Heart right ventricle (tissue), 16 donors: ENCODE results near the gene HOXB4. TPM values are rescaled to one million over a fixed set of nuclear protein-coding genes. Genes with fewer than 3 reads are reported as not detected.

Source experiments
- ATAC-seq, 8 donors: fragments of 200-7000 bp; cut with Tn5 transposase; one replicate each; pipeline ENCODE4 v1.9.1; 2020; ENCODE audit warnings: mild to moderate bottlenecking in 8 of 8, moderate library complexity in 8 of 8, moderate number of reproducible peaks in 1 of 8
- DNase-seq, 2 donors: peaks; one replicate each; pipeline ENCODE4 v3.0.0-alpha.2; 2020
- H3K27ac ChIP-seq, 10 donors: fragments of 200-600 bp; sonication (generic) in 2 of 10; one replicate each; pipeline versions ENCODE4 v1.5.0 to v1.8.0; 2020 to 2022; ENCODE audit warnings: mild to moderate bottlenecking in 3 of 10
- H3K27me3 ChIP-seq, 7 donors: fragments of 200-600 bp; one replicate each; pipeline ENCODE4 v1.8.0; 2021 to 2022; ENCODE audit warnings: mild to moderate bottlenecking in 2 of 7
- H3K36me3 ChIP-seq, 9 donors: fragments of 200-600 bp; sonication (generic) in 1 of 9; one replicate each; pipeline versions ENCODE4 v1.5.0 to v1.8.0; 2020 to 2022; ENCODE audit warnings: mild to moderate bottlenecking in 2 of 9
- H3K4me1 ChIP-seq, 9 donors: fragments of 200-600 bp; sonication (generic) in 1 of 9; one replicate each; pipeline versions ENCODE4 v1.5.0 to v1.8.0; 2020 to 2022; ENCODE audit warnings: mild to moderate bottlenecking in 4 of 9
- H3K4me3 ChIP-seq, 10 donors: fragments of 200-600 bp; sonication (generic) in 2 of 10; one replicate each; pipeline versions ENCODE4 v1.5.0 to v1.8.0; 2020 to 2022; ENCODE audit warnings: mild to moderate bottlenecking in 7 of 10, moderate library complexity in 2 of 10
- H3K9me3 ChIP-seq, 11 donors: fragments of 200-600 bp in 10 of 11; sonication (generic) in 2 of 11; one replicate each; pipeline versions ENCODE4 v1.5.0 to v1.8.0; 2013 to 2022; ENCODE audit warnings: mild to moderate bottlenecking in 2 of 11, control low read depth in 1 of 11, moderate library complexity in 1 of 11
- WGBS, 2 donors: extraction: QIAGEN DNeasy Blood & Tissue Kit; methylation state at CpG; one replicate each; pipeline ENCODE4 v1.1.7; 2013; ENCODE audit warnings: inconsistent platforms in 1 of 2; 5-methylcytosine and 5-hydroxymethylcytosine counted together
- intact Hi-C, 10 donors: fragments of 100-400 bp; cut with DNase I; formaldehyde crosslinking; loops; one replicate each; pipeline versions ENCODE4 v1.11.1 to v1.14.2; 2022
- polyA plus RNA-seq, 2 donors: library from polyadenylated mRNA; stranded (reverse); fragments of 200-250 nt; gene quantifications; one replicate each; pipeline ENCODE4 v1.2.3, GENCODE V29; 2013
- total RNA-seq, 10 donors: library from RNA; stranded (reverse); fragmentation: NEBNext Ultra II Directional in 3 of 10; extraction: Animal tissue kit (Norgen Biotek cat#: 25700) in 3 of 10; gene quantifications; one replicate each; pipeline versions ENCODE4 v1.2.1 to v1.2.4, GENCODE V29; 2021 to 2023
- TF ChIP-seq, protein P1 (sequence below), 9 donors: fragments of 200-600 bp; sonication (generic) in 2 of 9; IDR thresholded peaks; one replicate each; pipeline versions ENCODE4 v1.5.0 to v1.8.0; 2021 to 2022; ENCODE audit warnings: antibody characterized with exemption in 9 of 9, mild to moderate bottlenecking in 5 of 9, moderate library complexity in 1 of 9
- donor health status: Arrhythmogenic right ventricular cardiomyopathy.
- donor health status: ischemic (EF 13 %, LVEDD 7.1; RV severe dilation, severe dysfunction).
- donor health status: healthy with polysubstance abuse.
- donor health status: DM: no; HTN: yes; CAD: no.
- donor health status: DM: no; HTN: no; CAD: no.
- donor health status: ischemic (EF 25% LVEDD 6.9; RV normal size, moderate dysfunction).
- donor health status: ischemic (EF 25% LVEDD 5.7; RV mildly dilated, moderate dysfunction).
- donor health status: healthy.
- donor health status: DM: yes; HTN: yes; CAD: no.
- donor health status: Ischemic cardiomyopathy.
- donor health status: ischemic (EF 35%, LVEDD 5.7; RV mildly dilated, moderate dysfunction).
- donor health status: nonischemic (EF 11% LVEDD 7.7; RV severe dilation, severe dysfunction).
- donor health status: DM: yes; HTN: yes; CAD: no.
- donor health status: PGD.
- donor health status: ischemic (EF 29% LVEDD 5.4; RV normal size, mild dysfunction).
- donor health status: nonischemic (EF 23%, LVEDD 6.1; RV moderate dilation, normal function).

Gene HOXB4
- total and polyA plus RNA-seq, 12 donors, result 0.14 to 1.6 (median 0.32) TPM; not detected in 1

GRCh38 chr17:48597528-48597777 is 19.3 kb upstream of the HOXB4 start:
- no peaks in the 10 kb centered on the region for H3K36me3 ChIP-seq
- ATAC-seq (peak in 1 of 8 donors; percentile 33), DNase-seq (no peak)
- WGBS, 2 donors, result 2 to 3% methylated on average over 15 to 16 of the region's 16 CpGs
- no peaks in the 10 kb centered on the region for H3K9me3 ChIP-seq
- H3K4me3 ChIP-seq, result peak overlapping the region; percentile 24 to 56 (median 40)
- H3K27me3 ChIP-seq, result peaks cover 69 to 100% (median 98%) of the 10 kb centered on the region in 7 donors
- intact Hi-C loops, result loop anchor here in 3 of 10 donors (10.0 kb wide), 2 partner anchors 253 to 263 kb away; no protein-coding TSS in a partner anchor
- H3K4me1 ChIP-seq, result peaks cover 3 to 55% (median 25%) of the 10 kb centered on the region in 9 donors
- TF ChIP-seq, protein P1, sequence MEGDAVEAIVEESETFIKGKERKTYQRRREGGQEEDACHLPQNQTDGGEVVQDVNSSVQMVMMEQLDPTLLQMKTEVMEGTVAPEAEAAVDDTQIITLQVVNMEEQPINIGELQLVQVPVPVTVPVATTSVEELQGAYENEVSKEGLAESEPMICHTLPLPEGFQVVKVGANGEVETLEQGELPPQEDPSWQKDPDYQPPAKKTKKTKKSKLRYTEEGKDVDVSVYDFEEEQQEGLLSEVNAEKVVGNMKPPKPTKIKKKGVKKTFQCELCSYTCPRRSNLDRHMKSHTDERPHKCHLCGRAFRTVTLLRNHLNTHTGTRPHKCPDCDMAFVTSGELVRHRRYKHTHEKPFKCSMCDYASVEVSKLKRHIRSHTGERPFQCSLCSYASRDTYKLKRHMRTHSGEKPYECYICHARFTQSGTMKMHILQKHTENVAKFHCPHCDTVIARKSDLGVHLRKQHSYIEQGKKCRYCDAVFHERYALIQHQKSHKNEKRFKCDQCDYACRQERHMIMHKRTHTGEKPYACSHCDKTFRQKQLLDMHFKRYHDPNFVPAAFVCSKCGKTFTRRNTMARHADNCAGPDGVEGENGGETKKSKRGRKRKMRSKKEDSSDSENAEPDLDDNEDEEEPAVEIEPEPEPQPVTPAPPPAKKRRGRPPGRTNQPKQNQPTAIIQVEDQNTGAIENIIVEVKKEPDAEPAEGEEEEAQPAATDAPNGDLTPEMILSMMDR (IDR thresholded peaks at IDR 0.05), result no peak
- H3K27ac ChIP-seq, result peak overlapping the region in 5 of 10 donors; percentile 3 to 71 (median 34)

- Histone ChIP-seq H3K4me1 (peaks cover 3 to 55% (median 22%) of the 10 kb centered on the region in 9 donors), H3K36me3 (no peaks in the 10 kb centered on the region), H3K27ac (peak overlapping the region in 2 of 10 donors; percentile 34 to 71), H3K4me3 (peak overlapping the region; percentile 24 to 56 (median 40)), H3K27me3 (peaks cover 69 to 100% (median 98%) of the 10 kb centered on the region in 7 donors), H3K9me3 (no peaks in the 10 kb centered on the region)
- ATAC-seq (no peak), DNase-seq (no peak)
- TF ChIP-seq, protein P1 (IDR thresholded peaks at IDR 0.05), result no peak
- intact Hi-C loops, result loop anchor here in 3 of 10 donors (10.0 kb wide), 2 partner anchors 252 to 262 kb away; no protein-coding TSS in a partner anchor
- WGBS, 2 donors, result 7 to 9% methylated on average over 23 to 26 of the region's 26 CpGs
Observed at GRCh38 chr17:48596735-48597527, 18.8 kb upstream of the HOXB4 start.

DNA sequence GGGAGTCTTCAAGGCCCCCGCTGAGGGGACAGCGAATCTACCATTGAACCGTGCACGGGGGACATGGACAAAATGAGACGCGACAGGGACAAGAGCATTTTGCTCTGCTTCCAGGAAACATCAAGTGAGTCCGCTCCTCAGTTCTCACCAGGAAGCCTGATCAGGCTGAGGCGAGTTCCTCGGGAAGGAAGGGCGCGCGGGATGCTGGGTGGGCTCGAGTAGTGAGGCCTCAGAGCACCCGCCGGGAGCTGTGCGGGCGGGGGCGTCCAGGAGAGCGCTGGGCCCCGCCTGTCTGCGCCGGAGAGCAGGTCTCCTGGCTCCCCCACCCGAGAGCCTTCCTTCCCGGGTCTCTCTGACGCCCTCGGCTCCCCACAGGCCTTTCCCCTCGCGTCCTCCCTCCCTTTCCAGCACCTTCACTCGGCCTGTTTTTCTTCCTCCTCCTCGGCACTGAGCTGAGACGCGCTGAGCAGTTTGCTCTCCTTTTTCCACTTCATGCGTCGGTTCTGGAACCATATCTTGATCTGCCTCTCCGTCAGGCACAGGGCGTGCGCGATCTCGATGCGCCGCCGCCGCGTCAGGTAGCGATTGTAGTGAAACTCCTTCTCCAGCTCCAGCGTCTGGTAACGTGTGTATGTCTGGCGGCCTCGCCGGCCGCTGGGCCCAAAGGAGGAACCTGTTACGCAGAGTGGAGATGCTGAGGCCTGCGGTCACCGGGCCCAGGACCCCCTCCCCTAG is 18.0 kb upstream of the HOXB4 start:
- intact Hi-C loops, result loop anchor here in 3 of 10 donors (10.0 kb wide), 2 partner anchors 251 to 261 kb away; no protein-coding TSS in a partner anchor
- H3K4me1 ChIP-seq, result peaks cover 3 to 52% (median 22%) of the 10 kb centered on the region in 9 donors
- H3K4me3 ChIP-seq, result peak overlapping the region in 3 of 10 donors; percentile 3 to 56 (median 56)
- H3K27me3 ChIP-seq, result peaks cover 66 to 100% (median 98%) of the 10 kb centered on the region in 7 donors
- H3K9me3 ChIP-seq, result no peaks in the 10 kb centered on the region
- DNase-seq, result no peak
- H3K36me3 ChIP-seq, result no peaks in the 10 kb centered on the region
- H3K27ac ChIP-seq, result no peak overlapping the region
- no peak for ATAC-seq
- WGBS, 2 donors, result 5 to 8% methylated on average over 51 to 54 of the region's 54 CpGs
- TF ChIP-seq, protein P1 (IDR thresholded peaks at IDR 0.05), result no peak

DNA sequence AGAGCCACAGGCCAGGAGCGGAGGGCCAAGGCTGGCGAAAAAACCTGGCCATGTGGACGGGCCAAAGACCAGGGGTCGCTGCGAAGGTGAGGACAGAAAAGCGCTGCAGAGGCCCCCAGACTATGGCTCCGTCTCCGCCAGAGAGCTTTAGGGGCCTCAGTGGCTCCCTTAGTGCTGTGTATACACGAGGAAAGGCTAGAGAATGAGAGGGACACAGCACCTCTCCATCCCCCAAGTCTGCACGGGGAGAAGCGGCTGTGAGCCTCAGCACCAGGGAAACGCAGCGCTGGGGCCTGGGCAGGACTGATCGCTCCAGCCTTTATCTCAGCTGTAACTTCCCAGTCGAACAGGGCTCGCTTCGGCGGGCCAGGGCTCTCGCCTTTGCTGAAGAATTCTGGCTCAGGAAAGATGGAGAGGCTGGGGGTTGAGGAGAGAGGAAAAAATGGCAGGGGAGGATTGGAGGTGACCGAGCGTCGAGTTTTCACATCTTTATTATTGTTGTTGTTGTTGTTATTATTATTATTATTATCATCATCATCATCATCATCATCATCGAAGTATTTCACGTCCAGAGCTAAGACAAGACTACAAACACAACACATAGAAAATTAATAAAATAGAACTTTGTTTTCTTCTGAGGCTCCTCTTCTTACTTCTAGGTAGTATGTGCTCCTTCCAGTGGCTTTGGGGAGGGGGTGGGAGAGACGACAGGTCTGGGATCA is 17.3 kb upstream of the HOXB4 start:
- H3K27ac ChIP-seq, result no peak overlapping the region
- no peak for DNase-seq
- no peak overlapping the region for H3K4me3 ChIP-seq
- peaks cover 61 to 100% (median 100%) of the 10 kb centered on the region in 7 donors for H3K27me3 ChIP-seq
- no peaks in the 10 kb centered on the region for H3K9me3 ChIP-seq
- WGBS, 2 donors, result 28 to 30% methylated on average over 25 of the region's 25 CpGs
- TF ChIP-seq, protein P1 (IDR thresholded peaks at IDR 0.05), result no peak
- no peak for ATAC-seq
- intact Hi-C loops, result loop anchor here in 3 of 10 donors (10.0 kb wide), 2 partner anchors 251 to 261 kb away; no protein-coding TSS in a partner anchor
- H3K4me1 ChIP-seq, result peaks cover 3 to 52% (median 22%) of the 10 kb centered on the region in 9 donors
- H3K36me3 ChIP-seq, result no peaks in the 10 kb centered on the region
